Mesothelial cell of epicardium (in vitro differentiated cells): Measurements from ENCODE around the gene SGK1. TPM values are rescaled to one million over a fixed set of nuclear protein-coding genes. Genes with fewer than 3 reads are reported as not detected.
"Not testable (repeated sequence)": the region's sequence is repeated elsewhere in the genome, so short reads cannot be mapped to it uniquely, and the experiment has no call there.

Experiments
- DNase-seq, 2 experiments: peaks; one replicate each; pipeline ENCODE4 v3.0.0; 2021; ENCODE audit warnings: low spot score in 2 of 2; ENCODE audit not compliant: unreplicated experiment in 2 of 2
- H3K27ac Mint-ChIP-seq: 2 replicates; pipeline ENCODE4 v1.8.0; 2021; ENCODE audit warnings: mixed read lengths
- H3K27me3 Mint-ChIP-seq: 2 replicates; pipeline ENCODE4 v1.8.0; 2021; ENCODE audit warnings: low read depth, mixed read lengths
- H3K36me3 Mint-ChIP-seq: 2 replicates; pipeline ENCODE4 v1.8.0; 2021; ENCODE audit warnings: mixed read lengths
- H3K4me1 Mint-ChIP-seq: 2 replicates; pipeline ENCODE4 v1.8.0; 2021; ENCODE audit warnings: mixed read lengths
- H3K4me3 Mint-ChIP-seq: 2 replicates; pipeline ENCODE4 v1.8.0; 2021; ENCODE audit warnings: mild to moderate bottlenecking, moderate library complexity, mixed read lengths
- H3K9me3 Mint-ChIP-seq: 2 replicates; pipeline ENCODE4 v1.8.0; 2021; ENCODE audit warnings: mixed read lengths
- CTCF ChIP-seq: fragments of 200-600 bp; sonication (generic); IDR thresholded peaks from one replicate; pipeline ENCODE4 v1.5.0; 2021; ENCODE audit warnings: antibody characterized with exemption; ENCODE audit not compliant: unreplicated experiment
- total RNA-seq: library from RNA; stranded (reverse); gene quantifications from 3 replicates; pipeline ENCODE4 v1.2.1, GENCODE V29; 2021

SGK1 gene
- total RNA-seq, 1 donor from 2014 or later, result 44.5 TPM

- Mint-ChIP-seq H3K4me3 (no peak overlapping the region), H3K36me3 (peaks cover 1% of the 10 kb centered on the region), H3K4me1 (no peaks in the 10 kb centered on the region), H3K9me3 (peaks cover 8% of the 10 kb centered on the region), H3K27ac (no peak overlapping the region), H3K27me3 (peaks cover 5% of the 10 kb centered on the region)
- no peak for DNase-seq
- no peak for TF ChIP-seq CTCF
These were observed 6.9 kb upstream of the SGK1 start for GRCh38 chr6:134324766-134325165.

GRCh38 chr6:134324141-134324540 lies 6.2 kb upstream of the SGK1 start:
- no peak for TF ChIP-seq CTCF
- Mint-ChIP-seq H3K36me3 (peaks cover 1% of the 10 kb centered on the region), H3K27ac (no peak overlapping the region), H3K27me3 (peaks cover 10% of the 10 kb centered on the region), H3K9me3 (peaks cover 8% of the 10 kb centered on the region), H3K4me3 (no peak overlapping the region), H3K4me1 (no peaks in the 10 kb centered on the region)
- DNase-seq, result no peak

GRCh38 chr6:134323698-134324097 lies 5.8 kb upstream of the SGK1 start:
- H3K4me1 Mint-ChIP-seq, result no peaks in the 10 kb centered on the region
- peaks cover 14% of the 10 kb centered on the region for H3K27me3 Mint-ChIP-seq
- peaks cover 8% of the 10 kb centered on the region for H3K9me3 Mint-ChIP-seq
- DNase-seq, result no peak
- H3K27ac Mint-ChIP-seq, result no peak overlapping the region
- no peak overlapping the region for H3K4me3 Mint-ChIP-seq
- peaks cover 1% of the 10 kb centered on the region for H3K36me3 Mint-ChIP-seq
- TF ChIP-seq CTCF, result no peak

GRCh38 chr6:134323294-134323693 lies 5.4 kb upstream of the SGK1 start:
- no peak for TF ChIP-seq CTCF
- H3K4me3 Mint-ChIP-seq, result no peak overlapping the region
- peaks cover 19% of the 10 kb centered on the region for H3K27me3 Mint-ChIP-seq
- DNase-seq, result no peak
- H3K36me3 Mint-ChIP-seq, result peaks cover 1% of the 10 kb centered on the region
- peaks cover under 1% of the 10 kb centered on the region for H3K4me1 Mint-ChIP-seq
- no peak overlapping the region for H3K27ac Mint-ChIP-seq
- peaks cover 8% of the 10 kb centered on the region for H3K9me3 Mint-ChIP-seq

- no peak for TF ChIP-seq CTCF
- Mint-ChIP-seq H3K27ac (no peak overlapping the region), H3K27me3 (peaks cover 29% of the 10 kb centered on the region), H3K9me3 (peaks cover 8% of the 10 kb centered on the region), H3K4me3 (no peak overlapping the region), H3K4me1 (peaks cover 11% of the 10 kb centered on the region), H3K36me3 (peaks cover 1% of the 10 kb centered on the region)
- no peak for DNase-seq
These were observed 4.3 kb upstream of the SGK1 start for GRCh38 chr6:134322216-134322615.

DNA sequence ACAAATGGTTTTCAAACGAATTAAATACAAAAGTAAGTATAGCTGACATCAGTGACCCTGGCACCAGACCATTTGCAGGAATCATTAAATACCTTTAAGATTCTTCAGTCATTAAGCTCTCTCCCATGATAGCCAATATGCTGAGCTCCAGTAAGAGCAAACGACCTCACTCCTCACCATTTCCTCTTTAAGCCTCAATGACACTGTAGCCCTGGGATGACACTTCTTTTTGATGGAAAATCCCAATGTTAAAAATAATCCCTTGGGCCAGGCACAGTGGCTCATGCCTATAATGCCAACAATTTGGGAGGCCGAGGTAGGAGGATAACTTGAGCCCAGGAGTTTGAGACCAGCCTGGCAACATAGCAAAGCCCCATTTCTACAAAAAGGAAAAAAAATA lies 3.3 kb upstream of the SGK1 start:
- no peak for TF ChIP-seq CTCF
- no peak overlapping the region for H3K4me3 Mint-ChIP-seq
- peaks cover under 1% of the 10 kb centered on the region for H3K36me3 Mint-ChIP-seq
- peaks cover 14% of the 10 kb centered on the region for H3K4me1 Mint-ChIP-seq
- no peak overlapping the region for H3K27ac Mint-ChIP-seq
- H3K27me3 Mint-ChIP-seq, result peaks cover 37% of the 10 kb centered on the region
- peaks cover 6% of the 10 kb centered on the region for H3K9me3 Mint-ChIP-seq
- DNase-seq, result no peak

DNA sequence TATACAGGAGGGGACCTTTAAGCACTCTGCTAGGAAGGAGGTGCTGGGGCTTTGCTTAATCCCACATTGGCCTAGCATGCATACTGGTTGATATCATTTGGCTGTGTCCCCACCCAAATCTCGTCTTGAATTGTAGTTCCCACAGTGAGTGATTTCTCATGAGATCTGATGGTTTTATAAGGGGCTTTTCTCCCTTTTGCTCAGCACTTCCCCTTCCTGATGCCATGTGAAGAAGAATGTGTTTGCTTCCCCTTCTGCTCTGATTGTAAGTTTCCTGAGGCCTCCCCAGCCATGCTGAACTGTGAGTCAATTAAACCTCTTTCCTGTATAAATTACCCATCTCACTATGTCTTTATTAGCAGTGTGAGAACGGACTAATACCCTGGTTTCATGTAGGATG lies 1.8 kb upstream of the SGK1 start:
- not testable (repeated sequence) for H3K36me3 Mint-ChIP-seq, DNase-seq, H3K9me3 Mint-ChIP-seq, H3K27ac Mint-ChIP-seq, H3K4me3 Mint-ChIP-seq
- peaks cover 44% of the 10 kb centered on the region for H3K27me3 Mint-ChIP-seq
- peaks cover 14% of the 10 kb centered on the region for H3K4me1 Mint-ChIP-seq
